ENCODE measurements around the gene POLR3B. TPM values are rescaled to one million over a fixed set of nuclear protein-coding genes. Genes with fewer than 3 reads are reported as not detected.

POLR3B gene
- total and polyA plus RNA-seq, 2 of the 13 experiments (the other 11 are each of a cell fraction or from before 2014, with no cell fraction given): 4.8 to 13.1 TPM

DNA sequence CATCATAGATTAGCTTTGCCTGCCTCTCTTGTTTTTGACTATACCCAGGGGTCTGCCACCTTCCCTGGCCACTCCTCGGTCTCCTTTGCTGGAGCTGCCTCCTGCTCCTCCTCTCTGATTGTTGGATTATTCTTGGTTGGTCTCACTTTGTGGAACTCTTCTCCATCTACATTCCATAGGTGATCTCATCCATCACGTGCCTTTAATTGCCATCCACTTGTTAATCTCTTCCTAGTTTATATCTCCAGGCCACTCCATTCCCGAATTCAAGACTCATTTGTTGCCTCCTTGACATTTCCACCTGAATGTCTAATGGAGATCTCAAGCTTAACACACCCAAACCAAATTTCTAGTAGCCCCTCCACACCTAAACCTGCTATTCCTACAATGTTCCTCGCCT lies 5.4 kb downstream of the POLR3B start:
- DNase-seq (ENCODE audit: low spot score) (no peak), FAIRE-seq (no peak), ATAC-seq (no peak)
- 93% methylated on average over 4 of the region's 4 CpGs for WGBS (ENCODE audit: low lambda C conversion rate)
- H3K9me3 ChIP-seq (ENCODE audit: low read length): no peaks in the 10 kb centered on the region
- POLR2A ChIA-PET: interaction anchor here (1.5 kb wide), 1 partner anchor 17 kb away, joined by 3 read pairs; no protein-coding TSS in a partner anchor
- peaks cover 32% of the 10 kb centered on the region for H3K4me1 ChIP-seq (ENCODE audit: insufficient read depth, low read length)
- H3K27ac ChIP-seq (ENCODE audit: extremely low read length, insufficient read depth, low read length): no peak overlapping the region
- no TSS peak for BruUV-seq (replicated peaks)
- H2AFZ ChIP-seq (ENCODE audit: low read length): no peak overlapping the region
- intact Hi-C loops (cut with micrococcal nuclease; ENCODE audit: unreplicated experiment) (no loop called here), in situ Hi-C loops (cut with HindIII; ENCODE audit: extremely low pct_ligation_motif_present, low pct_unique_long_range_greater_than_20kb) (no loop called here)
- H4K20me1 ChIP-seq (ENCODE audit: insufficient read depth, low read length): no peaks in the 10 kb centered on the region
- peaks cover 23% of the 10 kb centered on the region for H3K79me2 ChIP-seq (ENCODE audit: insufficient read depth, low read length)
- CTCF ChIA-PET (ENCODE audit: low intra/inter-chr PET ratio, low total read pairs): no interaction called here
- H3K9ac ChIP-seq (ENCODE audit: insufficient read depth, low read depth, low read length): no peak overlapping the region
- no peak overlapping the region for H3K4me2 ChIP-seq (ENCODE audit: low read depth, low read length)
- no peak overlapping the region for H3K4me3 ChIP-seq (replicated peaks in 1 of 3; ENCODE audit: insufficient read depth in 1 of 3, low read depth in 2 of 3, low read length in 3 of 3)
- H3K27me3 ChIP-seq (ENCODE audit: control insufficient read depth in 1 of 2, insufficient read depth in 2 of 2, low read length in 2 of 2): no peaks in the 10 kb centered on the region; a peak in 1 of 5 replicates
- peaks cover 1 to 23% of the 10 kb centered on the region in 2 experiments; a peak in 3 of 5 replicates for H3K36me3 ChIP-seq (replicated peaks in 1 of 2; ENCODE audit: control insufficient read depth in 1 of 2, insufficient read depth in 2 of 2, low read length in 2 of 2)
- TF ChIP-seq GABPB1 (CRISPR knock-in tag; IDR thresholded peaks at IDR 0.05) (no peak), ZNF543 (CRISPR knock-in tag; IDR thresholded peaks at IDR 0.05) (no peak), CHD4 (IDR thresholded peaks at IDR 0.05; ENCODE audit: borderline replicate concordance, low read length) (no peak), NFE2L1 (CRISPR knock-in tag; IDR thresholded peaks at IDR 0.05; ENCODE audit: borderline replicate concordance) (no peak), SMYD3 (CRISPR knock-in tag; IDR thresholded peaks at IDR 0.05) (no peak), RBM22 (optimal IDR thresholded peaks at IDR 0.05; ENCODE audit: low read length) (no peak), ZNF234 (CRISPR knock-in tag; conservative IDR thresholded peaks at IDR 0.05) (no peak), NFE2L2 (IDR thresholded peaks at IDR 0.05; ENCODE audit: low read length) (no peak), NFIB (CRISPR knock-in tag; IDR thresholded peaks at IDR 0.05; ENCODE audit: borderline replicate concordance) (no peak), MTF2 (CRISPR knock-in tag; IDR thresholded peaks at IDR 0.05; ENCODE audit: borderline replicate concordance) (no peak), ZNF451 (CRISPR knock-in tag; IDR thresholded peaks at IDR 0.05) (no peak), ELF4 (CRISPR knock-in tag; IDR thresholded peaks at IDR 0.05; ENCODE audit: borderline replicate concordance) (no peak), SP5 (CRISPR knock-in tag; IDR thresholded peaks at IDR 0.05; ENCODE audit: borderline replicate concordance, low read depth) (no peak), SNAPC2 (CRISPR knock-in tag; IDR thresholded peaks at IDR 0.05) (no peak), HNF4G (IDR thresholded peaks at IDR 0.05; ENCODE audit: borderline replicate concordance, low read depth, low read length) (no peak), HNF4G (CRISPR knock-in tag; IDR thresholded peaks at IDR 0.05; ENCODE audit: borderline replicate concordance, low read depth) (no peak)
- TF ChIP-seq, protein P1, sequence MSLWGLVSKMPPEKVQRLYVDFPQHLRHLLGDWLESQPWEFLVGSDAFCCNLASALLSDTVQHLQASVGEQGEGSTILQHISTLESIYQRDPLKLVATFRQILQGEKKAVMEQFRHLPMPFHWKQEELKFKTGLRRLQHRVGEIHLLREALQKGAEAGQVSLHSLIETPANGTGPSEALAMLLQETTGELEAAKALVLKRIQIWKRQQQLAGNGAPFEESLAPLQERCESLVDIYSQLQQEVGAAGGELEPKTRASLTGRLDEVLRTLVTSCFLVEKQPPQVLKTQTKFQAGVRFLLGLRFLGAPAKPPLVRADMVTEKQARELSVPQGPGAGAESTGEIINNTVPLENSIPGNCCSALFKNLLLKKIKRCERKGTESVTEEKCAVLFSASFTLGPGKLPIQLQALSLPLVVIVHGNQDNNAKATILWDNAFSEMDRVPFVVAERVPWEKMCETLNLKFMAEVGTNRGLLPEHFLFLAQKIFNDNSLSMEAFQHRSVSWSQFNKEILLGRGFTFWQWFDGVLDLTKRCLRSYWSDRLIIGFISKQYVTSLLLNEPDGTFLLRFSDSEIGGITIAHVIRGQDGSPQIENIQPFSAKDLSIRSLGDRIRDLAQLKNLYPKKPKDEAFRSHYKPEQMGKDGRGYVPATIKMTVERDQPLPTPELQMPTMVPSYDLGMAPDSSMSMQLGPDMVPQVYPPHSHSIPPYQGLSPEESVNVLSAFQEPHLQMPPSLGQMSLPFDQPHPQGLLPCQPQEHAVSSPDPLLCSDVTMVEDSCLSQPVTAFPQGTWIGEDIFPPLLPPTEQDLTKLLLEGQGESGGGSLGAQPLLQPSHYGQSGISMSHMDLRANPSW (CRISPR knock-in tag; IDR thresholded peaks at IDR 0.05; ENCODE audit: borderline replicate concordance): no peak
- TF ChIP-seq, protein P2, sequence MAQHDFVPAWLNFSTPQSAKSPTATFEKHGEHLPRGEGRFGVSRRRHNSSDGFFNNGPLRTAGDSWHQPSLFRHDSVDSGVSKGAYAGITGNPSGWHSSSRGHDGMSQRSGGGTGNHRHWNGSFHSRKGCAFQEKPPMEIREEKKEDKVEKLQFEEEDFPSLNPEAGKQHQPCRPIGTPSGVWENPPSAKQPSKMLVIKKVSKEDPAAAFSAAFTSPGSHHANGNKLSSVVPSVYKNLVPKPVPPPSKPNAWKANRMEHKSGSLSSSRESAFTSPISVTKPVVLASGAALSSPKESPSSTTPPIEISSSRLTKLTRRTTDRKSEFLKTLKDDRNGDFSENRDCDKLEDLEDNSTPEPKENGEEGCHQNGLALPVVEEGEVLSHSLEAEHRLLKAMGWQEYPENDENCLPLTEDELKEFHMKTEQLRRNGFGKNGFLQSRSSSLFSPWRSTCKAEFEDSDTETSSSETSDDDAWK (CRISPR knock-in tag; IDR thresholded peaks at IDR 0.05): no peak
